ENCODE data around the gene SLC6A18.

SLC6A18 gene, protein sequence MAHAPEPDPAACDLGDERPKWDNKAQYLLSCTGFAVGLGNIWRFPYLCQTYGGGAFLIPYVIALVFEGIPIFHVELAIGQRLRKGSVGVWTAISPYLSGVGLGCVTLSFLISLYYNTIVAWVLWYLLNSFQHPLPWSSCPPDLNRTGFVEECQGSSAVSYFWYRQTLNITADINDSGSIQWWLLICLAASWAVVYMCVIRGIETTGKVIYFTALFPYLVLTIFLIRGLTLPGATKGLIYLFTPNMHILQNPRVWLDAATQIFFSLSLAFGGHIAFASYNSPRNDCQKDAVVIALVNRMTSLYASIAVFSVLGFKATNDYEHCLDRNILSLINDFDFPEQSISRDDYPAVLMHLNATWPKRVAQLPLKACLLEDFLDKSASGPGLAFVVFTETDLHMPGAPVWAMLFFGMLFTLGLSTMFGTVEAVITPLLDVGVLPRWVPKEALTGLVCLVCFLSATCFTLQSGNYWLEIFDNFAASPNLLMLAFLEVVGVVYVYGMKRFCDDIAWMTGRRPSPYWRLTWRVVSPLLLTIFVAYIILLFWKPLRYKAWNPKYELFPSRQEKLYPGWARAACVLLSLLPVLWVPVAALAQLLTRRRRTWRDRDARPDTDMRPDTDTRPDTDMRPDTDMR

DNA sequence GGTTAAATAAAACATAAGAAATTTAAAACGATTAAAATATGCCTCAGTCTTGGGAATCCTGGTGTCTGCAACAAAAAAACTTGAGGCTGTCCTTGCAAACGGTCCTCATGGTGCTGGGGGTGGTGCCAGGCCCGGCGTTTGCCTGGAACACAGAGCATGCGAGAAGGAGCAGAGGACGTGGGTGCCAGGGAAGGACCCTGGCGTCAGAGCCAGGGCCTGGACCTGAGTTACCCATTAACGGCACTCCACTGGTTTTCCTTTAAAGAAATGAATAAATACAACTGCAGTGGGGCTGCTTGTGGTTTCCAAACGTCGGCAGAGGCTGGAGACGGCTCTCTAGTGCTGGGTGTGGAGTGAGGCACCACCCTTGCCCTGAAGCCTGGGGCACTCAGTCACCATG is at the start of gene SLC6A18:
TSS of gene SLC6A18 (plus strand) at position 301 of the 400 bp plus-strand sequence. CDS start at position 398, 97 bp downstream.
- DNase-seq (ENCODE audit: low spot score in 2 of 2) (no peak), ATAC-seq (no peak)
- Mint-ChIP-seq H3K27ac (no peak within 1 kb of the TSS), H3K36me3 (no peaks in the 10 kb centered on the region), H3K4me1 (peaks cover 19% of the 10 kb centered on the region), H3K9me3 (no peaks in the 10 kb centered on the region), H3K4me3 (no peak within 1 kb of the TSS)

- no peak overlapping the region for H3K27ac Mint-ChIP-seq
These were observed 49.2 kb upstream of the SLC6A18 start for GRCh38 chr5:1175801-1176472.

DNA sequence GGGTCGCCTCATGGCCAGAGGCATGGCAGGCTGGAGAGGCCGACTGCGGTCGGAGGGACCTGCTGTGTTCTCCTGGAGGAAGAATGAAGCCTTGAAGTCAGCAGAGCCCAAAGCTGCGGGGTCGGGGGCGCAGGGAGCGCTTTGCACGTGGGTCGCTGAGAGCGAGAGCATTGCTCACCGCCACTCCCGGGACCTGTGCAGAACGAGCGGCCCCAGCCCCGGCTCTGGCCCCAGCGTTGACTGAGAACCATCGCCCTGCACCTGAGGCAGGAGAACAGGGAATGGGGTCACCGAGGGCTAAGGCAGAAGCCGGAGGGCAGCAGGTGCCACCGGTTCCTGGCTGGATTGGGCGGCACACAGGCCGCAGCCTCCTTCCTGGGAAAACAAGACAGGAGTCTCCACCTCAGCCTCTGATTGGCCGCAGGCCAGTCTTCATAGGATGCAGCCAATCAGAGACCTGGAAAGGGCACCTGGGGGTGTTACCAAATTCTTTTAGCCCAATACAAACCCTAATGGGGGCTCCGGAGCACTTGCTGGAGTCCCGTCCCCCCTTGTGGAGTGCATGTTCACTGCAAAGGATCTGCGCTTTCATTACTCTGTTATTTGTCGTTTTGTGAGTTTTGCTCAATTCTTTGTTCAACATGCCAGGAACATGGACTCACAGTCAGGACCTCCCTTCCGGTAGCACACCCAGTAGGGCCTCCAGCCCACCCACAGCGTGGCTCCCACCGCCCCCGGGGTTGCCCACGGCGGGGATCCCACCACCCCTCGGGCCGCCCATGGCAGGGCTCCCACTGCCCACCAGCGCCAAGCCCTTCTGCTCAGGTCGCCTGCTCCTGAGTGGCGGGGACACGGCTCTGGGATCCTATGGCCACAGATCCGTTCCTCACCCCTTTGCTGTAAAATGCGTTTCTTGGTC is 48.4 kb upstream of the SLC6A18 start:
- ATAC-seq (no peak), DNase-seq (ENCODE audit: low spot score in 2 of 2) (no peak)
- Mint-ChIP-seq H3K4me3 (no peak overlapping the region), H3K9me3 (no peaks in the 10 kb centered on the region), H3K27ac (no peak overlapping the region), H3K4me1 (peaks cover 4% of the 10 kb centered on the region), H3K36me3 (no peaks in the 10 kb centered on the region)

More at GRCh38 chr5:1175801-1176472, 49.2 kb upstream of the SLC6A18 start:
- ATAC-seq (no peak), DNase-seq (ENCODE audit: low spot score in 2 of 2) (no peak)
- peaks cover 4% of the 10 kb centered on the region for H3K4me1 Mint-ChIP-seq
- no peak overlapping the region for H3K4me3 Mint-ChIP-seq
- H3K9me3 Mint-ChIP-seq, result no peaks in the 10 kb centered on the region
- H3K36me3 Mint-ChIP-seq, result no peaks in the 10 kb centered on the region

DNA sequence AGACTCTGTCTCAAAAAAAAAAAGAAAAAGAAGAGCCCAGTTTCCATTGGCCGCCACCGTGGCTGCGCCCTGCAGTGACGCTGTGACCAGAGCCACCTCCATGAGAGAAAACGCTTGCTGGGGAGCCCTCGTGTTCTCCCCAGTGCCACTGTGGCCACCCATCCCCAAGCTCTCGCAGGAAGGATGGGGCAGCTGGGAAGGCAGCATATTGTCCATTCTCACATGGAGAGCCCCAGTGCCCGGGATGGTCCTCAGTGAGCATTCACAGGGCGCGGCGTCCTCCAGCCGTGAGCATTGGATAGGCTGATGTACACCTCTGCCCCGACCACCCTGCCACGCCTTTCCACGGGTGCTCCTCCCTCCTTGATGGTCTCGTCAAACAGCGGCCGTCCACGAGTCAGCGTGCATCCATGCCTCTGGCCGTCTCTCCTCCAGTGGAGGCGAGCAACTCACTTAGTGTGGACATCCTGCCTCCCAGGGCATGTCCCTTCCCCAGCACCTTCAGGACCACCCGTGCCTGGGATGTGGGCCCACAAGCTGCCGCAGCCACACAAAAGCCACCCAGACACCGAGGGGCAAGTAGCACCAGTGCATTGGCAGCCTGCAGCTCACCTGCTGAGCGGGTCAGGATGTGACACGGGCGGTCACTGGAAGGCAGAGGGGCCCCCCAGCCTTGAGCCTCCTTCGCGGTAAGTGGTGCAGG is 47.2 kb upstream of the SLC6A18 start:
- Mint-ChIP-seq H3K27ac (no peak overlapping the region), H3K36me3 (no peaks in the 10 kb centered on the region), H3K4me3 (no peak overlapping the region), H3K4me1 (peaks cover 4% of the 10 kb centered on the region), H3K9me3 (no peaks in the 10 kb centered on the region)
- DNase-seq (ENCODE audit: low spot score in 2 of 2) (no peak), ATAC-seq (no peak)

- H3K4me3 Mint-ChIP-seq, result no peak overlapping the region
- H3K36me3 Mint-ChIP-seq, result no peaks in the 10 kb centered on the region
- H3K9me3 Mint-ChIP-seq, result no peaks in the 10 kb centered on the region
- ATAC-seq (no peak), DNase-seq (ENCODE audit: low spot score in 2 of 2) (no peak)
- H3K27ac Mint-ChIP-seq, result no peak overlapping the region
- H3K4me1 Mint-ChIP-seq, result no peaks in the 10 kb centered on the region
These were observed 46.4 kb upstream of the SLC6A18 start for GRCh38 chr5:1178529-1179382.

GRCh38 chr5:1179383-1179715 is 45.8 kb upstream of the SLC6A18 start:
- Mint-ChIP-seq H3K4me1 (no peaks in the 10 kb centered on the region), H3K27ac (no peak overlapping the region), H3K9me3 (no peaks in the 10 kb centered on the region), H3K36me3 (no peaks in the 10 kb centered on the region), H3K4me3 (no peak overlapping the region)
- ATAC-seq (no peak), DNase-seq (ENCODE audit: low spot score in 2 of 2) (no peak)

- ATAC-seq (no peak), DNase-seq (ENCODE audit: low spot score in 2 of 2) (no peak)
- H3K36me3 Mint-ChIP-seq, result no peaks in the 10 kb centered on the region
- no peak overlapping the region for H3K27ac Mint-ChIP-seq
- H3K4me3 Mint-ChIP-seq, result no peak overlapping the region
- no peaks in the 10 kb centered on the region for H3K4me1 Mint-ChIP-seq
- no peaks in the 10 kb centered on the region for H3K9me3 Mint-ChIP-seq
These were observed 45.1 kb upstream of the SLC6A18 start for GRCh38 chr5:1180096-1180495.

DNA sequence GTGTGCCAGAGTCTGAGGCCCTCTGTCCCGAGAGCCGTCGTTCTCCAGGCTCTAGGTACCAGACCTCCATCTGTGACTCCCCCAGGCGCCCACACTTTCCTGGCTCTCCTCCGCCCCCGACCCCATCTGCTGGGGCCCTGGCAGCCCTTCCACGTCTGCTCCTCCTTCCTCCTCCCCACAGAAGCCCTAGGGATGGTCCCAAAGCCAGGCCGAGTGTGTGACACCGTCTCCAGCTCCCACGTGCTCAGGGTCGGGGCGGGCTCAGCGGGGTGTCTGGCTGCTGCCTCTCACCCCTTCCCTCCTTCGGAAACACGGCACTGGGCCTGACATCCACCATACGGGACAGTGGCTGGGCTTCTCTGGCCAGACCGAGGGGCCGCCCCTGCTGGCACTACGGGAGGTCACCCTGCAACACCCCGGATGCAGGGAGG is 44.3 kb upstream of the SLC6A18 start:
- H3K36me3 Mint-ChIP-seq, result no peaks in the 10 kb centered on the region
- H3K27ac Mint-ChIP-seq, result no peak overlapping the region
- no peak for DNase-seq (ENCODE audit: low spot score in 2 of 2)
- H3K4me1 Mint-ChIP-seq, result no peaks in the 10 kb centered on the region
- ATAC-seq, result no peak
- no peak overlapping the region for H3K4me3 Mint-ChIP-seq
- no peaks in the 10 kb centered on the region for H3K9me3 Mint-ChIP-seq

GRCh38 chr5:1181451-1182359 is 43.5 kb upstream of the SLC6A18 start:
- no peak overlapping the region for H3K4me3 Mint-ChIP-seq
- no peaks in the 10 kb centered on the region for H3K36me3 Mint-ChIP-seq
- no peak overlapping the region for H3K27ac Mint-ChIP-seq
- DNase-seq (ENCODE audit: low spot score in 2 of 2), result no peak
- ATAC-seq, result no peak
- no peaks in the 10 kb centered on the region for H3K9me3 Mint-ChIP-seq
- H3K4me1 Mint-ChIP-seq, result no peaks in the 10 kb centered on the region

- H3K27ac Mint-ChIP-seq, result no peak overlapping the region
- DNase-seq (ENCODE audit: low spot score in 2 of 2), result no peak
- H3K9me3 Mint-ChIP-seq, result no peaks in the 10 kb centered on the region
- H3K4me3 Mint-ChIP-seq, result no peak overlapping the region
- no peaks in the 10 kb centered on the region for H3K36me3 Mint-ChIP-seq
- no peaks in the 10 kb centered on the region for H3K4me1 Mint-ChIP-seq
- ATAC-seq, result no peak
These were observed 42.9 kb upstream of the SLC6A18 start for GRCh38 chr5:1182360-1182632.

DNA sequence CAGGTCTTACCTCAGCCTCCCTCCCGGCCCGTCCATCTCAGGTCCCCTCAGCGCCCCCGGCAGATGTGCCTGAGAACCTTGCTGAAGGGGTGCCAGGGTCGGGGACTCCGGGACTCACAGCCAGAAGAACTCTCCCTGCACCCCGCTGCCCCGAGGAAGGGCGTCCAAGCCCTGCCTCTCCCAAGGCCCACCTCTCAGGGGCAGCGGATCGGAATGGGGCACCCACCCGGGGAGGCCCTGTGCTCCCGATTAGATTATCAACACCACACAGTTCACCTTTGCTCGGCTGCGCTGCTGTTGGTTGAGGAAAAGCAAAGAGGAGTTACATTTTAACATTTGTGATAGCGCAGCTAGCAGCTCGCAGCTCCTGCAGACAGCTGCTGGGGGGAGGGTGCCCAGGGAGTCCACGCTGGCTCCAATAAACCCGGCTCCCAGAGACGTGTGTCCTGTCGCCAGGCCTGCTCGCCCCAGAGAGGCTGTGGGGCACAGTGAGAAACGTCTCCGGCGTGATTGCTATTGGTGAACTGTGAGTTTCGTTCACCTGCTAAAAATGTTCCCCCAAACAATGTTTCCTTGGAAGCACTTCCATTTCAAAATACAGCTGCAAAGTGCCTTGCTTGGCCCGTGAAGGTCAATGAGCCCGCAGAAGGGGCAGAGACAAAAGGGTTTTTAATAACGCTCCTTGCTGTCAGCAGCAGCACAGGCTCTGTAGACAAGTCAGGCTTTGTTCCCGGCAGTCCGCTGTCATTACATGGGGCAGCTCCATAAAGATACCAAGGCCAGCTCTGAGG is 42.4 kb upstream of the SLC6A18 start:
- DNase-seq (ENCODE audit: low spot score in 2 of 2) (no peak), ATAC-seq (no peak)
- Mint-ChIP-seq H3K36me3 (no peaks in the 10 kb centered on the region), H3K27ac (no peak overlapping the region), H3K9me3 (no peaks in the 10 kb centered on the region), H3K4me1 (no peaks in the 10 kb centered on the region), H3K4me3 (no peak overlapping the region)

GRCh38 chr5:1183424-1184162 is 41.6 kb upstream of the SLC6A18 start:
- no peak for ATAC-seq
- no peak overlapping the region for H3K4me3 Mint-ChIP-seq
- no peaks in the 10 kb centered on the region for H3K9me3 Mint-ChIP-seq
- no peak for DNase-seq (ENCODE audit: low spot score in 2 of 2)
- no peak overlapping the region for H3K27ac Mint-ChIP-seq
- no peaks in the 10 kb centered on the region for H3K36me3 Mint-ChIP-seq
- no peaks in the 10 kb centered on the region for H3K4me1 Mint-ChIP-seq
